H1 (cell line): Measurements from ENCODE around the gene NXPH1. TPM values are rescaled to one million over a fixed set of nuclear protein-coding genes. Genes with fewer than 3 reads are reported as not detected.

ENCODE experiments used
- CTCF ChIA-PET: fragments of 300-600 bp; sonication (Branson Sonifier 250); formaldehyde crosslinking; loops from one replicate; lab custom pipeline; 2021; ENCODE audit not compliant: partially characterized antibody; lab: Charles Lee
- POLR2A ChIA-PET: fragments of 300-600 bp; sonication (Branson Sonifier 250); formaldehyde crosslinking; loops from one replicate; lab custom pipeline; 2021; ENCODE audit warnings: inconsistent platforms; ENCODE audit not compliant: partially characterized antibody; lab: Charles Lee
- DNase-seq, 2 experiments: peaks; one replicate each; pipeline versions ENCODE4 v3.0.0 to v3.0.0-alpha.2; 2010 to 2022; ENCODE audit warnings: low spot score in 2 of 2, low read depth in 1 of 2, mixed read lengths in 1 of 2
- FAIRE-seq: peaks from 2 replicates; lab custom pipeline; 2011; peaks lifted over from hg19 to GRCh38; lab: Jason Lieb, UNC
- H2AFZ ChIP-seq: 2 replicates; pipeline ENCODE4 v1.8.1; 2012; ENCODE audit warnings: low read length, inconsistent platforms
- H2AK5ac ChIP-seq: 2 replicates; pipeline ENCODE4 v1.6.1; 2013; ENCODE audit warnings: low read depth, low read length
- H2BK120ac ChIP-seq: replicated peaks from 2 replicates; pipeline ENCODE3; 2013; ENCODE audit warnings: low read depth, low read length, inconsistent platforms
- H2BK12ac ChIP-seq: 2 replicates; pipeline ENCODE4 v1.6.1; 2013; ENCODE audit warnings: low read depth, low read length
- H2BK15ac ChIP-seq: 2 replicates; pipeline ENCODE4 v1.6.1; 2013; ENCODE audit warnings: low read length
- H2BK20ac ChIP-seq: 2 replicates; pipeline ENCODE4 v1.6.1; 2013; ENCODE audit warnings: low read length
- H2BK5ac ChIP-seq: 2 replicates; pipeline ENCODE4 v1.6.1; 2013; ENCODE audit warnings: low read depth, low read length
- H3K14ac ChIP-seq: 2 replicates; pipeline ENCODE4 v1.6.1; 2013; ENCODE audit warnings: inconsistent platforms; ENCODE audit not compliant: insufficient read length
- H3K18ac ChIP-seq: 2 replicates; pipeline ENCODE4 v1.6.1; 2013; ENCODE audit warnings: low read length; ENCODE audit errors: extremely low read depth
- H3K23ac ChIP-seq: 2 replicates; pipeline ENCODE4 v1.6.1; 2013; ENCODE audit warnings: inconsistent platforms; ENCODE audit not compliant: insufficient read length
- H3K23me2 ChIP-seq: 2 replicates; pipeline ENCODE4 v1.6.1; 2013; ENCODE audit warnings: low read depth, low read length
- H3K27ac ChIP-seq: 2 replicates; pipeline ENCODE4 v1.6.1; 2011; ENCODE audit warnings: low read depth, low read length, inconsistent platforms
- H3K27me3 ChIP-seq, 4 experiments: replicated peaks in 1 of 4; 1 replicate in 1 of 4; 2 replicates in 3 of 4; pipeline versions ENCODE4 v1.6.1 to v1.8.1; 2011 to 2013; ENCODE audit warnings: low read length in 3 of 4, mild to moderate bottlenecking in 3 of 4, inconsistent platforms in 2 of 4, mixed read lengths in 2 of 4, moderate library complexity in 1 of 4; ENCODE audit not compliant: control insufficient read depth in 3 of 4, insufficient read depth in 3 of 4; ENCODE audit errors: extremely low read depth in 1 of 4
- H3K36me3 ChIP-seq, 4 experiments: 2 replicates each; pipeline versions ENCODE4 v1.6.1 to v1.8.1; 2011 to 2013; ENCODE audit warnings: mild to moderate bottlenecking in 4 of 4, low read length in 3 of 4, moderate library complexity in 2 of 4, control low read depth in 1 of 4, inconsistent platforms in 1 of 4; ENCODE audit not compliant: insufficient read depth in 4 of 4, control insufficient read depth in 2 of 4
- H3K4ac ChIP-seq: replicated peaks from 2 replicates; pipeline ENCODE3; 2013; ENCODE audit warnings: low read length, low read depth, mixed read lengths, inconsistent platforms; ENCODE audit not compliant: insufficient read length
- H3K4me1 ChIP-seq, 4 experiments: replicated peaks in 1 of 4; 1 replicate in 1 of 4; 2 replicates in 3 of 4; pipeline versions ENCODE4 v1.6.1 to v1.8.1; 2011 to 2013; ENCODE audit warnings: low read length in 3 of 4, inconsistent platforms in 2 of 4, mixed read lengths in 1 of 4; ENCODE audit not compliant: insufficient read depth in 4 of 4, control insufficient read depth in 3 of 4
- H3K4me2 ChIP-seq, 2 experiments: 2 replicates each; pipeline versions ENCODE4 v1.6.1 to v1.8.1; 2011 to 2013; ENCODE audit warnings: low read depth in 2 of 2, low read length in 2 of 2, control low read depth in 1 of 2, inconsistent platforms in 1 of 2, mild to moderate bottlenecking in 1 of 2; ENCODE audit not compliant: insufficient read depth in 1 of 2
- H3K4me3 ChIP-seq, 4 experiments: fragments of 200-600, 300-600 bp in 1 of 4; sonication (generic), shearing (Covaris generic), sonication (Bioruptor Twin) in 1 of 4; 2 replicates each; pipeline versions ENCODE4 v1.5.1 to v1.8.1; 2011 to 2016; ENCODE audit warnings: low read length in 4 of 4, low read depth in 3 of 4, control low read depth in 2 of 4, inconsistent platforms in 2 of 4, mild to moderate bottlenecking in 2 of 4, mixed read lengths in 1 of 4, moderate library complexity in 1 of 4; ENCODE audit not compliant: insufficient read depth in 2 of 4; ENCODE audit errors: extremely low read depth in 1 of 4
- H3K56ac ChIP-seq: replicated peaks from 2 replicates; pipeline ENCODE3; 2013; ENCODE audit warnings: low read depth, mild to moderate bottlenecking, mixed read lengths, low read length, inconsistent platforms; ENCODE audit not compliant: insufficient read length
- H3K79me1 ChIP-seq: 2 replicates; pipeline ENCODE4 v1.6.1; 2013; ENCODE audit warnings: low read depth, low read length, control low read depth
- H3K79me2 ChIP-seq, 2 experiments: 2 replicates each; pipeline versions ENCODE4 v1.6.1 to v1.8.1; 2012 to 2013; ENCODE audit warnings: low read length in 2 of 2, mild to moderate bottlenecking in 2 of 2, inconsistent platforms in 1 of 2; ENCODE audit not compliant: insufficient read depth in 2 of 2, control insufficient read depth in 1 of 2
- H3K9ac ChIP-seq, 4 experiments: replicated peaks in 1 of 4; 1 replicate in 1 of 4; 2 replicates in 3 of 4; pipeline versions ENCODE4 v1.6.1 to v1.8.1; 2011 to 2013; ENCODE audit warnings: low read depth in 3 of 4, low read length in 3 of 4, control low read depth in 2 of 4, mild to moderate bottlenecking in 2 of 4, moderate library complexity in 2 of 4, inconsistent platforms in 1 of 4; ENCODE audit errors: extremely low read depth in 1 of 4
- H3K9me3 ChIP-seq, 2 experiments: 2 replicates each; pipeline versions ENCODE4 v1.6.1 to v1.8.1; 2012 to 2013; ENCODE audit warnings: mild to moderate bottlenecking in 2 of 2, moderate library complexity in 2 of 2, control low read depth in 1 of 2, inconsistent platforms in 1 of 2, low read depth in 1 of 2, low read length in 1 of 2, mixed read lengths in 1 of 2; ENCODE audit not compliant: insufficient read depth in 2 of 2
- H4K20me1 ChIP-seq, 2 experiments: replicated peaks in 1 of 2; 2 replicates each; pipeline versions ENCODE3 to v1.8.1; 2011 to 2013; ENCODE audit warnings: inconsistent platforms in 2 of 2, low read length in 2 of 2, mild to moderate bottlenecking in 1 of 2; ENCODE audit not compliant: insufficient read depth in 2 of 2, control insufficient read depth in 1 of 2
- H4K5ac ChIP-seq: 2 replicates; pipeline ENCODE4 v1.6.1; 2013; ENCODE audit warnings: low read length, low read depth, mixed read lengths, inconsistent platforms; ENCODE audit not compliant: insufficient read length
- H4K8ac ChIP-seq: 2 replicates; pipeline ENCODE4 v1.8.0; 2013; ENCODE audit warnings: mild to moderate bottlenecking, moderate library complexity, low read length, inconsistent platforms; ENCODE audit not compliant: insufficient read depth; ENCODE audit errors: extremely low read depth
- H4K91ac ChIP-seq: replicated peaks from 2 replicates; pipeline ENCODE3; 2013; ENCODE audit warnings: low read length, mixed read lengths, inconsistent platforms; ENCODE audit not compliant: insufficient read length
- CBX8 ChIP-seq: fragments of 300-800, 300-1000 bp; sonication (generic); IDR thresholded peaks from 2 replicates; pipeline ENCODE4 v1.7.1; 2016; ENCODE audit warnings: low read depth, low read length, borderline replicate concordance
- CEBPB ChIP-seq: IDR thresholded peaks from 2 replicates; pipeline ENCODE4 v1.6.1; 2012; ENCODE audit warnings: low read depth, low read length
- CREB1 ChIP-seq: IDR thresholded peaks from 2 replicates; pipeline ENCODE4 v1.6.1; 2012; ENCODE audit warnings: inconsistent platforms
- FOSL1 ChIP-seq: IDR thresholded peaks from 2 replicates; pipeline ENCODE4 v1.6.1; 2011; ENCODE audit warnings: mild to moderate bottlenecking, low read depth, low read length, moderate library complexity; ENCODE audit not compliant: insufficient read depth
- GTF2F1 ChIP-seq: IDR thresholded peaks from 2 replicates; pipeline ENCODE4 v1.6.1; 2012; ENCODE audit warnings: low read depth, low read length, improper control_type of control experiment, borderline replicate concordance
- KDM5A ChIP-seq: fragments of 200-600 bp; IDR thresholded peaks from 2 replicates; pipeline ENCODE4 v1.7.1; 2012; ENCODE audit warnings: mild to moderate bottlenecking, low read length, inconsistent platforms, mixed read lengths
- MAFK ChIP-seq: IDR thresholded peaks from 2 replicates; pipeline ENCODE4 v1.6.1; 2012; ENCODE audit warnings: low read depth, mild to moderate bottlenecking, improper control_type of control experiment, low read length
- PHF8 ChIP-seq: fragments of 200-600 bp; sonication (generic); conservative IDR thresholded peaks from 2 replicates; pipeline ENCODE4 v1.7.1; 2012; ENCODE audit warnings: low read depth, mild to moderate bottlenecking, inconsistent platforms, low read length, moderate library complexity
- POLR2A ChIP-seq, 2 experiments: IDR thresholded peaks; 1 replicate in 1 of 2; 2 replicates in 1 of 2; pipeline ENCODE4 v1.6.1; 2011; ENCODE audit warnings: low read depth in 2 of 2, low read length in 2 of 2, mild to moderate bottlenecking in 2 of 2; ENCODE audit errors: control extremely low read depth in 1 of 2
- RAD21 ChIP-seq, 2 experiments: IDR thresholded peaks in 1 of 2; conservative IDR thresholded peaks in 1 of 2; 2 replicates each; pipeline ENCODE4 v1.6.1; 2011; ENCODE audit warnings: low read depth in 2 of 2, low read length in 2 of 2, improper control_type of control experiment in 1 of 2, inconsistent platforms in 1 of 2, mild to moderate bottlenecking in 1 of 2, moderate library complexity in 1 of 2
- SIRT6 ChIP-seq: IDR thresholded peaks from one replicate; pipeline ENCODE4 v1.7.1; 2012; ENCODE audit warnings: low read length, inconsistent platforms
- WGBS, 2 experiments: shearing (Covaris generic) in 1 of 2; methylation state at CpG; one replicate each; pipeline versions ENCODE4 v1.1.6 to v1.1.7; 2013 to 2015; ENCODE audit warnings: low lambda C conversion rate in 2 of 2, mixed read lengths in 2 of 2, inconsistent platforms in 1 of 2, low coverage in 1 of 2, missing lambda C conversion rate in 1 of 2; ENCODE audit not compliant: insufficient replicate concordance in 2 of 2, insufficient coverage in 1 of 2, insufficient read length in 1 of 2; ENCODE audit errors: extremely low coverage in 1 of 2, missing lambda C conversion rate in 1 of 2; 5-methylcytosine and 5-hydroxymethylcytosine counted together
- polyA plus RNA-seq, 7 experiments: library from polyadenylated mRNA; depleted of rRNA in 3 of 7; stranded (reverse) in 5 of 7; unstranded in 2 of 7; fragments of >200 nt in 5 of 7; fragments of 200-250 nt in 2 of 7; gene quantifications; 1 replicate in 5 of 7; 2 replicates in 1 of 7; 4 replicates in 1 of 7; pipeline versions ENCODE4 v1.2.1 to v1.2.3, GENCODE V29; 2011 to 2013; ENCODE audit warnings: missing spikeins in 2 of 7, mixed read lengths in 2 of 7
- total RNA-seq: library from RNA; stranded (reverse); fragmentation: NEBNext Ultra II Directional; extraction: Animal tissue kit (Norgen Biotek cat#: 25700); gene quantifications from 2 replicates; pipeline ENCODE4 v1.2.1, GENCODE V29; 2021
- TF ChIP-seq, protein P1 (sequence below): IDR thresholded peaks from 2 replicates; pipeline ENCODE4 v1.6.1; 2011; ENCODE audit warnings: low read length, improper control_type of control experiment
- TF ChIP-seq, protein P2 (sequence below): IDR thresholded peaks from 2 replicates; pipeline ENCODE4 v1.6.1; 2012; ENCODE audit warnings: low read length, inconsistent platforms

Gene NXPH1
- total and polyA plus RNA-seq, 2 of the 8 experiments (the other 6 are each of a cell fraction or from before 2014, with no cell fraction given) = 0.14 to 1.0 TPM

DNA sequence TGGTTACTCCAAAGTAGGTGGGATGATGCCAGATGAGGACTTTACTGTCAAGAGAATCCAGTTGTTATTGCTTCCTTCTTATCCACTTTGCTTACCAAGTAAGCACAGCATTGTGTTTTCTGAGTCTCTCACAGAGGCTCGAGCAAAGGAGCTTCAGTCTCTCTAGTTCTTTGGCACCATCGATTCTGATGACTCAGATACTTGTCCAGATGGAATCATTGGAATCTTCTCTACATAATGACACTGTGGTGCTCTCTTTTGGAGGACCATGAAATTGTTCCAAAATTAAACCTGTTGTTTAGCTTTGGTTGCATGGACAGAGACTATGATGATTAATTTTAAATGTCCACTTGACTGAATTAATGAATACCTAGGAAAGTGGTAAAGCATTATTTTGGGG lies 132.6 kb downstream of the NXPH1 start:
- Histone ChIP-seq H4K5ac (no peak overlapping the region), H2BK5ac (no peak overlapping the region), H4K91ac (no peak overlapping the region), H3K23ac (no peak overlapping the region), H3K4ac (no peak overlapping the region), H3K9ac (no peak overlapping the region), H3K27me3 (no peaks in the 10 kb centered on the region), H2BK20ac (no peak overlapping the region), H3K56ac (no peak overlapping the region), H3K36me3 (no peaks in the 10 kb centered on the region), H3K14ac (no peak overlapping the region), H3K18ac (no peak overlapping the region), H3K4me1 (peaks cover 0 to 5% (median 3%) of the 10 kb centered on the region in 4 experiments; a peak in 4 of 7 replicates), H3K79me2 (no peaks in the 10 kb centered on the region), H3K4me2 (no peak overlapping the region), H3K4me3 (no peak overlapping the region), H3K79me1 (no peaks in the 10 kb centered on the region), H4K8ac (no peak overlapping the region), H3K9me3 (no peaks in the 10 kb centered on the region), H4K20me1 (no peaks in the 10 kb centered on the region), H2BK12ac (no peak overlapping the region), H3K23me2 (no peaks in the 10 kb centered on the region; the same call in 1 of the 2 replicates), H2BK120ac (no peak overlapping the region), H2AK5ac (no peak overlapping the region), H2AFZ (no peak overlapping the region), H2BK15ac (no peak overlapping the region), H3K27ac (no peak overlapping the region)
- TF ChIP-seq POLR2A (IDR thresholded peaks at IDR 0.05; ENCODE audit: control extremely low read depth in 1 of 2, low read depth in 2 of 2, low read length in 2 of 2) (no peak), FOSL1 (no peak), PHF8 (no peak), CEBPB (no peak), CREB1 (no peak), CBX8 (no peak), GTF2F1 (no peak), RAD21 (IDR thresholded peaks at IDR 0.05 in 1 of 2, conservative IDR thresholded peaks at IDR 0.05 in 1 of 2; ENCODE audit: low read depth in 2 of 2, low read length in 2 of 2) (no peak), KDM5A (no peak), SIRT6 (no peak), MAFK (no peak)
- TF ChIP-seq, protein P1, sequence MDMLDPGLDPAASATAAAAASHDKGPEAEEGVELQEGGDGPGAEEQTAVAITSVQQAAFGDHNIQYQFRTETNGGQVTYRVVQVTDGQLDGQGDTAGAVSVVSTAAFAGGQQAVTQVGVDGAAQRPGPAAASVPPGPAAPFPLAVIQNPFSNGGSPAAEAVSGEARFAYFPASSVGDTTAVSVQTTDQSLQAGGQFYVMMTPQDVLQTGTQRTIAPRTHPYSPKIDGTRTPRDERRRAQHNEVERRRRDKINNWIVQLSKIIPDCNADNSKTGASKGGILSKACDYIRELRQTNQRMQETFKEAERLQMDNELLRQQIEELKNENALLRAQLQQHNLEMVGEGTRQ = no peak
- TF ChIP-seq, protein P2, sequence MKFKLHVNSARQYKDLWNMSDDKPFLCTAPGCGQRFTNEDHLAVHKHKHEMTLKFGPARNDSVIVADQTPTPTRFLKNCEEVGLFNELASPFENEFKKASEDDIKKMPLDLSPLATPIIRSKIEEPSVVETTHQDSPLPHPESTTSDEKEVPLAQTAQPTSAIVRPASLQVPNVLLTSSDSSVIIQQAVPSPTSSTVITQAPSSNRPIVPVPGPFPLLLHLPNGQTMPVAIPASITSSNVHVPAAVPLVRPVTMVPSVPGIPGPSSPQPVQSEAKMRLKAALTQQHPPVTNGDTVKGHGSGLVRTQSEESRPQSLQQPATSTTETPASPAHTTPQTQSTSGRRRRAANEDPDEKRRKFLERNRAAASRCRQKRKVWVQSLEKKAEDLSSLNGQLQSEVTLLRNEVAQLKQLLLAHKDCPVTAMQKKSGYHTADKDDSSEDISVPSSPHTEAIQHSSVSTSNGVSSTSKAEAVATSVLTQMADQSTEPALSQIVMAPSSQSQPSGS = no peak
- ChIA-PET POLR2A (no interaction called here), CTCF (no interaction called here)
- FAIRE-seq (no peak), DNase-seq (no peak)
- 98% methylated on average over 2 of the region's 2 CpGs; no CpG with 5 or more reads in 1 of the 2 experiments for WGBS, 2 experiments
